Stomach (tissue), 9 donors: Measurements from ENCODE around the gene RMC1. TPM values are rescaled to one million over a fixed set of nuclear protein-coding genes. Genes with fewer than 3 reads are reported as not detected.

Experiments
- DNase-seq, 2 donors: peaks; one replicate each; pipeline versions ENCODE4 v3.0.0 to v3.0.0-alpha.2; 2013 to 2019
- H3K27ac ChIP-seq, 5 donors: fragments of 200-600 bp in 4 of 5; sonication (generic) in 4 of 5; one replicate each; pipeline ENCODE4 v1.5.1; 2013 to 2019; ENCODE audit warnings: mild to moderate bottlenecking in 1 of 5, moderate library complexity in 1 of 5
- H3K27me3 ChIP-seq, 3 donors: fragments of 200-600 bp; sonication (generic); one replicate each; pipeline ENCODE4 v1.5.1; 2017 to 2019; ENCODE audit warnings: mixed run types in 1 of 3
- H3K36me3 ChIP-seq, 4 donors: fragments of 200-600 bp; sonication (generic); 1 replicate in 3 of 4; 2 replicates in 1 of 4; pipeline ENCODE4 v1.5.1; 2016 to 2019
- H3K4me1 ChIP-seq, 4 donors: fragments of 200-600 bp; sonication (generic); one replicate each; pipeline ENCODE4 v1.5.1; 2016 to 2019
- H3K4me3 ChIP-seq, 4 donors: fragments of 200-600 bp; sonication (generic) in 3 of 4; one replicate each; pipeline ENCODE4 v1.5.1; 2016 to 2019; ENCODE audit warnings: mild to moderate bottlenecking in 1 of 4
- H3K9me3 ChIP-seq, 4 donors: fragments of 200-600 bp; sonication (generic); one replicate each; pipeline ENCODE4 v1.5.1; 2016 to 2019
- CTCF ChIP-seq, 7 experiments: fragments of 450-650 bp in 4 of 7; fragments of 200-600 bp in 3 of 7; sonication (generic) in 3 of 7; IDR thresholded peaks; one replicate each; pipeline ENCODE4 v1.5.1; 2016 to 2019; ENCODE audit warnings: antibody characterized with exemption in 7 of 7, control low read depth in 2 of 7, mild to moderate bottlenecking in 1 of 7
- EP300 ChIP-seq: sonication (generic); formaldehyde crosslinking; IDR thresholded peaks from one replicate; pipeline ENCODE4 v1.6.1; 2017; ENCODE audit warnings: antibody characterized with exemption
- POLR2A ChIP-seq, 4 donors: fragments of 450-650 bp; IDR thresholded peaks; one replicate each; pipeline ENCODE4 v1.6.1; 2016; ENCODE audit warnings: antibody characterized with exemption in 4 of 4, control low read depth in 2 of 4, mild to moderate bottlenecking in 1 of 4, moderate library complexity in 1 of 4
- POLR2AphosphoS5 ChIP-seq, 3 donors: sonication (generic); formaldehyde crosslinking; IDR thresholded peaks; one replicate each; pipeline ENCODE4 v1.6.1; 2016; ENCODE audit warnings: antibody characterized with exemption in 3 of 3
- WGBS, 5 donors: extraction: QIAGEN DNeasy Blood & Tissue Kit in 3 of 5; methylation state at CpG; one replicate each; pipeline versions ENCODE4 v1.1.5 to v1.1.7; 2013 to 2018; 5-methylcytosine and 5-hydroxymethylcytosine counted together
- intact Hi-C: fragments of 100-400 bp; cut with DNase I; formaldehyde crosslinking; loops from one replicate; pipeline ENCODE4 v1.15.1; 2023; ENCODE audit warnings: low total_unique reads
- polyA plus RNA-seq, 3 donors: library from polyadenylated mRNA; stranded (reverse); fragments of 200-250 nt; gene quantifications; one replicate each; pipeline ENCODE4 v1.2.3, GENCODE V29; 2013
- total RNA-seq, 5 donors: library from RNA; depleted of rRNA; stranded (reverse); fragments of >200 nt; gene quantifications; one replicate each; pipeline versions ENCODE4 v1.1.0 to v1.2.3, GENCODE V29; 2014 to 2016
- donor health status: healthy with polysubstance abuse.
- donor health status: Bipolar disorder and iron deficiency.
- donor health status: healthy.

Gene RMC1
- total and polyA plus RNA-seq, 8 donors: 0.87 to 41.2 (median 31.6) TPM

GRCh38 chr18:23499291-23499781 lies 4.0 kb upstream of the RMC1 start:
- Histone ChIP-seq H3K4me3 (no peak overlapping the region), H3K36me3 (no peaks in the 10 kb centered on the region), H3K4me1 (peaks cover 4 to 28% (median 16%) of the 10 kb centered on the region in 4 donors), H3K27me3 (no peaks in the 10 kb centered on the region), H3K27ac (no peak overlapping the region), H3K9me3 (no peaks in the 10 kb centered on the region)
- DNase-seq: no peak
- TF ChIP-seq POLR2A (IDR thresholded peaks at IDR 0.05) (no peak), POLR2AphosphoS5 (IDR thresholded peaks at IDR 0.05) (no peak), EP300 (no peak), CTCF (IDR thresholded peaks at IDR 0.05) (no peak)
- intact Hi-C loops: no loop called here
- WGBS, 5 donors: 55 to 68% (median 61%) methylated on average over 11 of the region's 11 CpGs

- Histone ChIP-seq H3K9me3 (no peaks in the 10 kb centered on the region), H3K4me3 (no peak overlapping the region), H3K36me3 (peaks cover 0 to 6% (median 5%) of the 10 kb centered on the region in 4 donors), H3K27ac (no peak overlapping the region), H3K27me3 (no peaks in the 10 kb centered on the region), H3K4me1 (peaks cover 18 to 48% (median 36%) of the 10 kb centered on the region in 4 donors)
- intact Hi-C loops: no loop called here
- TF ChIP-seq POLR2AphosphoS5 (IDR thresholded peaks at IDR 0.05) (no peak), POLR2A (IDR thresholded peaks at IDR 0.05) (no peak), EP300 (no peak)
- no peak for DNase-seq
- 73 to 78% (median 75%) methylated on average over 6 of the region's 6 CpGs for WGBS, 5 donors
These were observed 1.7 kb upstream of the RMC1 start for GRCh38 chr18:23501626-23502025.

- TF ChIP-seq EP300: no peak
- TF ChIP-seq POLR2AphosphoS5 (IDR thresholded peaks at IDR 0.05): no peak
- TF ChIP-seq CTCF (IDR thresholded peaks at IDR 0.05): no peak
- no peak for TF ChIP-seq POLR2A (IDR thresholded peaks at IDR 0.05)
- DNase-seq: peak in 1 of 2 donors; percentile 24
- intact Hi-C loops: no loop called here
These were observed 734 bp upstream of the RMC1 start for GRCh38 chr18:23502516-23503037.

GRCh38 chr18:23503963-23504344 lies 643 bp downstream of the RMC1 start:
- no peak for TF ChIP-seq EP300
- no peak for TF ChIP-seq POLR2A (IDR thresholded peaks at IDR 0.05)
- no peak for TF ChIP-seq POLR2AphosphoS5 (IDR thresholded peaks at IDR 0.05)
- TF ChIP-seq CTCF (IDR thresholded peaks at IDR 0.05): no peak
- H3K9me3 ChIP-seq: no peaks in the 10 kb centered on the region
- peaks cover 18 to 55% (median 37%) of the 10 kb centered on the region in 4 donors for H3K4me1 ChIP-seq
- intact Hi-C loops: no loop called here
- H3K4me3 ChIP-seq: peak overlapping the region; percentile 61 to 99 (median 85)
- H3K27me3 ChIP-seq: no peaks in the 10 kb centered on the region
- no peak for DNase-seq
- H3K36me3 ChIP-seq: peaks cover 0 to 28% (median 26%) of the 10 kb centered on the region in 4 donors
- H3K27ac ChIP-seq: peak overlapping the region; percentile 92 to 97 (median 94)
- 1 to 3% (median 2%) methylated on average over 21 of the region's 21 CpGs for WGBS, 5 donors

More at GRCh38 chr18:23502516-23503037, 734 bp upstream of the RMC1 start:
- Histone ChIP-seq H3K36me3 (peaks cover 0 to 14% (median 12%) of the 10 kb centered on the region in 4 donors), H3K4me1 (peaks cover 18 to 58% (median 37%) of the 10 kb centered on the region in 4 donors), H3K27ac (peak overlapping the region; percentile 92 to 97 (median 94)), H3K4me3 (peak overlapping the region; percentile 61 to 99 (median 85)), H3K9me3 (no peaks in the 10 kb centered on the region), H3K27me3 (no peaks in the 10 kb centered on the region)
- 11 to 20% (median 13%) methylated on average over 6 of the region's 6 CpGs for WGBS, 5 donors

- H3K4me3 ChIP-seq: peak overlapping the region; percentile 61 to 99 (median 85)
- H3K9me3 ChIP-seq: no peaks in the 10 kb centered on the region
- 24 to 51% (median 34%) methylated on average over 3 of the region's 3 CpGs for WGBS, 5 donors
- H3K27me3 ChIP-seq: no peaks in the 10 kb centered on the region
- TF ChIP-seq POLR2A (IDR thresholded peaks at IDR 0.05) (no peak), CTCF (IDR thresholded peaks at IDR 0.05) (no peak), POLR2AphosphoS5 (IDR thresholded peaks at IDR 0.05) (peak in 2 of 3 donors; percentile 7 to 19), EP300 (no peak)
- H3K4me1 ChIP-seq: peaks cover 18 to 49% (median 35%) of the 10 kb centered on the region in 4 donors
- peaks cover 4 to 36% (median 33%) of the 10 kb centered on the region in 4 donors for H3K36me3 ChIP-seq
- peak in 1 of 2 donors; percentile 64 for DNase-seq
- peak overlapping the region; percentile 41 to 97 (median 94) for H3K27ac ChIP-seq
- intact Hi-C loops: no loop called here
These were observed 1.4 kb downstream of the RMC1 start for GRCh38 chr18:23504720-23505119.
